D721Med (cell line): Measurements from ENCODE around the gene IGSF11.

Experiments
- DNase-seq: peaks from one replicate; pipeline ENCODE4 v3.0.0; 2011; ENCODE audit warnings: low spot score; ENCODE audit not compliant: insufficient read length
- FAIRE-seq: peaks from 2 replicates; lab custom pipeline; 2011; peaks lifted over from hg19 to GRCh38; lab: Jason Lieb, UNC
- TF ChIP-seq, protein P1 (sequence below): IDR thresholded peaks from 2 replicates; pipeline ENCODE4 v1.5.1; 2012; ENCODE audit warnings: mild to moderate bottlenecking, control low read depth; ENCODE audit not compliant: insufficient read depth; ENCODE audit errors: missing control alignments

Gene IGSF11

DNA sequence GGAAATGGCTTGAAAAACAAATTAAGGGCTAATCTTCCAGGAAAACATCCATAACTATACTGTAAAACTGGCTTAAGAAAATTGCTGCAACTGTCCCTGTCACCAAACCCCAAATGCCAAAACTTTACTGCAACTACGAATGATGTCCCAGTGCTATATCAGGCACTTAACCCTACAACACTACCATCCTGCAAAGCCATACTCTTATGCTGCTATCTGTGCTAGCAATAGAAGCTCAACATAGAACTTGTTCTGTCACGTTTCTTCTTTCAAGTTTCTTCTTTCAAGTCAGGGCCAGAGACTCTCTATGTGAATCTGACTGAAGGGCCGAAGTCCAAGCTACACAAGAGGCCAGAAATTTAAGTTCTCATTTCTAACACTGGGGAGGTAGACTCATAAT is 92.5 kb downstream of the IGSF11 start:
- no peak for DNase-seq
- no peak for FAIRE-seq
- TF ChIP-seq, protein P1, sequence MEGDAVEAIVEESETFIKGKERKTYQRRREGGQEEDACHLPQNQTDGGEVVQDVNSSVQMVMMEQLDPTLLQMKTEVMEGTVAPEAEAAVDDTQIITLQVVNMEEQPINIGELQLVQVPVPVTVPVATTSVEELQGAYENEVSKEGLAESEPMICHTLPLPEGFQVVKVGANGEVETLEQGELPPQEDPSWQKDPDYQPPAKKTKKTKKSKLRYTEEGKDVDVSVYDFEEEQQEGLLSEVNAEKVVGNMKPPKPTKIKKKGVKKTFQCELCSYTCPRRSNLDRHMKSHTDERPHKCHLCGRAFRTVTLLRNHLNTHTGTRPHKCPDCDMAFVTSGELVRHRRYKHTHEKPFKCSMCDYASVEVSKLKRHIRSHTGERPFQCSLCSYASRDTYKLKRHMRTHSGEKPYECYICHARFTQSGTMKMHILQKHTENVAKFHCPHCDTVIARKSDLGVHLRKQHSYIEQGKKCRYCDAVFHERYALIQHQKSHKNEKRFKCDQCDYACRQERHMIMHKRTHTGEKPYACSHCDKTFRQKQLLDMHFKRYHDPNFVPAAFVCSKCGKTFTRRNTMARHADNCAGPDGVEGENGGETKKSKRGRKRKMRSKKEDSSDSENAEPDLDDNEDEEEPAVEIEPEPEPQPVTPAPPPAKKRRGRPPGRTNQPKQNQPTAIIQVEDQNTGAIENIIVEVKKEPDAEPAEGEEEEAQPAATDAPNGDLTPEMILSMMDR: no peak

GRCh38 chr3:118941236-118941635 is 93.4 kb downstream of the IGSF11 start:
- FAIRE-seq: no peak
- TF ChIP-seq, protein P1: no peak
- DNase-seq: no peak

GRCh38 chr3:118938183-118938961 is 96.3 kb downstream of the IGSF11 start:
- FAIRE-seq: no peak
- DNase-seq: no peak
- TF ChIP-seq, protein P1: no peak

DNA sequence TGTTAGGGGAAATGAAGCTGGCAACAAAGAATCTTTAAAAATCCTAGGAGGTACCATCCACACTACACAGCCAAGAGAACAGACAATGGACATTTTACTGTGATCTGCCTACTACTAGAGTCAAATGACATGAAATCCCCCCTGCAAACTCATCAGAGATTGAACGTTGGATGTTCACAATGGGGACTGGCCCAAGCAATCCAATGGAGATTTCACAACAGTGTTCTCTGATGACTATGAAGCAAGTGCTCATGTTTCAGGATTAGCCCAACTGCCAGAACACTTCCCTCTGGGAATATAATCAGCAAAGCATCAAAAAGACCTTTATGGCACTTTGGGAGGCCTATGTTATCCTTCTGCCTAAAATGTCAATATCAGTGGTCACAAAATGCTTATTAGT is 97.8 kb downstream of the IGSF11 start:
- DNase-seq (no peak), FAIRE-seq (no peak)
- TF ChIP-seq, protein P1: no peak

GRCh38 chr3:118932822-118933558 is 101.7 kb downstream of the IGSF11 start:
- no peak for DNase-seq
- FAIRE-seq: no peak
- TF ChIP-seq, protein P1: no peak

- TF ChIP-seq, protein P1: no peak
- no peak for FAIRE-seq
- no peak for DNase-seq
Observed at GRCh38 chr3:118931996-118932395, 102.7 kb downstream of the IGSF11 start.

DNA sequence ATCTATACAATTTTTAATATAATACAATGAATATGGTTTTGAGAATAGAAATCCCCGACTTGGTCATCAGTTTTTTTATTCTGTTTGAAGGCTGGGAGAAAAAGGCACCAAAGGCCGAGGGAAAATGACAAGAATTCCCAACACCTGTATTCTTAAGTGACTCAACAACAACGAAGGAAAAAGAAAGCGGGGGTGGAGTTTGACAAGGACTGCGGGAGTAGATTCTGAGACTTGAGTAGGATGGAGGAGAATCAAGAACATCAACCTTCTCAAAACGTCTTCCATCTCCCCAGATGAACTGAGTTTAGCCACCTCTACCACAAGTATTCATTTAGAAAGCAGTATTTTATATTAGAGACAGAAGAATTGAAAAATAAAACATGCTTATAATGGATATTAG is 107.2 kb downstream of the IGSF11 start:
- DNase-seq: no peak
- FAIRE-seq: no peak
- TF ChIP-seq, protein P1: no peak
